ENCODE results near the gene CYB561D1. TPM values are rescaled to one million over a fixed set of nuclear protein-coding genes. Genes with fewer than 3 reads are reported as not detected.

Gene CYB561D1
- total and polyA plus RNA-seq, 2 of the 13 experiments (the other 11 are each of a cell fraction or from before 2014, with no cell fraction given), result 3.9 to 4.1 TPM

DNA sequence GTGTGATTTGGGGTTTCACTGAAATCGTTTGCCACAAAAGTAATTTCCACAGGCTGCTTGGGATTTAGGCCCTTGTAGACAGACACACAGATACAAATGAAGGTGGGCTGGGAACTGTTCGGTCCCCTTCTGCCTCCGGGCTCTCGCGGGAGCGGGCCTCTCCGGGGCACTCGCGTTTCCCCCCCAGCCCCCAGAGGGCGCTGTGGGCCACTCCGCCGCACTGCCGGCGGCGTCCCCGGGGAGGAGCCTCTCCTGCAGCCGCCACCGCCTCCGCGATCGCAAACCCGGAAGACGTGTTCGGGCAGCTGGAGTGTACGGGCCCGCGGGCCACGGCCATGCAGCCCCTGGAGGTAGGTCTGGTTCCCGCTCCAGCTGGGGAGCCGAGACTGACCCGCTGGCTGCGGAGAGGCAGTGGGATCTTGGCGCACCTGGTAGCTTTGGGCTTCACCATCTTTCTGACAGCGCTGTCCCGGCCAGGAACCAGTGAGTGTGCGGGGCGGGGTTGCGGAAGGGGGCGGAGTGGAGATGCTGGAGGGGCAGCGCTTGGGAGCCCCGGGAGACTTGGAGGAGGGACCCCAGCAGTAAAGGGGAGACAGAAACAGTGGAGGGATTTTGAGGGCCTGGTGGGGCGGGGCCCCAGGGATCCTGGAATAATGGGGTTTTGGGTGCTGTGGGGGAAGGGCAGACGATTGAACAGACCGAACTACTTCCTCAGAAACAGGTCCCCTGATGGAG lies at the start of gene CYB561D1 (continued):
- TF ChIP-seq, protein P1, sequence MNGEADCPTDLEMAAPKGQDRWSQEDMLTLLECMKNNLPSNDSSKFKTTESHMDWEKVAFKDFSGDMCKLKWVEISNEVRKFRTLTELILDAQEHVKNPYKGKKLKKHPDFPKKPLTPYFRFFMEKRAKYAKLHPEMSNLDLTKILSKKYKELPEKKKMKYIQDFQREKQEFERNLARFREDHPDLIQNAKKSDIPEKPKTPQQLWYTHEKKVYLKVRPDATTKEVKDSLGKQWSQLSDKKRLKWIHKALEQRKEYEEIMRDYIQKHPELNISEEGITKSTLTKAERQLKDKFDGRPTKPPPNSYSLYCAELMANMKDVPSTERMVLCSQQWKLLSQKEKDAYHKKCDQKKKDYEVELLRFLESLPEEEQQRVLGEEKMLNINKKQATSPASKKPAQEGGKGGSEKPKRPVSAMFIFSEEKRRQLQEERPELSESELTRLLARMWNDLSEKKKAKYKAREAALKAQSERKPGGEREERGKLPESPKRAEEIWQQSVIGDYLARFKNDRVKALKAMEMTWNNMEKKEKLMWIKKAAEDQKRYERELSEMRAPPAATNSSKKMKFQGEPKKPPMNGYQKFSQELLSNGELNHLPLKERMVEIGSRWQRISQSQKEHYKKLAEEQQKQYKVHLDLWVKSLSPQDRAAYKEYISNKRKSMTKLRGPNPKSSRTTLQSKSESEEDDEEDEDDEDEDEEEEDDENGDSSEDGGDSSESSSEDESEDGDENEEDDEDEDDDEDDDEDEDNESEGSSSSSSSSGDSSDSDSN (CRISPR knock-in tag; IDR thresholded peaks at IDR 0.05), result peak; percentile 97
- TF ChIP-seq ZNF775 (CRISPR knock-in tag; IDR thresholded peaks at IDR 0.05; ENCODE audit: borderline replicate concordance) (no peak), PHF20 (CRISPR knock-in tag; IDR thresholded peaks at IDR 0.05) (peak; percentile 93), ZNF709 (CRISPR knock-in tag; IDR thresholded peaks at IDR 0.05) (peak; percentile 81; the same call in 1 of the 2 replicates), NR2C2 (CRISPR knock-in tag; IDR thresholded peaks at IDR 0.05; ENCODE audit: borderline replicate concordance) (no peak; the same call in 1 of the 2 replicates), KLF6 (CRISPR knock-in tag; IDR thresholded peaks at IDR 0.05) (no peak), ZNF660 (CRISPR knock-in tag; IDR thresholded peaks at IDR 0.05; ENCODE audit: borderline replicate concordance, low read depth) (no peak)
- TF ChIP-seq, protein P2, sequence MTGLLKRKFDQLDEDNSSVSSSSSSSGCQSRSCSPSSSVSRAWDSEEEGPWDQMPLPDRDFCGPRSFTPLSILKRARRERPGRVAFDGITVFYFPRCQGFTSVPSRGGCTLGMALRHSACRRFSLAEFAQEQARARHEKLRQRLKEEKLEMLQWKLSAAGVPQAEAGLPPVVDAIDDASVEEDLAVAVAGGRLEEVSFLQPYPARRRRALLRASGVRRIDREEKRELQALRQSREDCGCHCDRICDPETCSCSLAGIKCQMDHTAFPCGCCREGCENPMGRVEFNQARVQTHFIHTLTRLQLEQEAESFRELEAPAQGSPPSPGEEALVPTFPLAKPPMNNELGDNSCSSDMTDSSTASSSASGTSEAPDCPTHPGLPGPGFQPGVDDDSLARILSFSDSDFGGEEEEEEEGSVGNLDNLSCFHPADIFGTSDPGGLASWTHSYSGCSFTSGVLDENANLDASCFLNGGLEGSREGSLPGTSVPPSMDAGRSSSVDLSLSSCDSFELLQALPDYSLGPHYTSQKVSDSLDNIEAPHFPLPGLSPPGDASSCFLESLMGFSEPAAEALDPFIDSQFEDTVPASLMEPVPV (CRISPR knock-in tag; IDR thresholded peaks at IDR 0.05), result peak; percentile 73; the same call in 1 of the 2 replicates
